Suprapubic skin (tissue), 4 donors: ENCODE data around the gene NOL12. TPM values are rescaled to one million over a fixed set of nuclear protein-coding genes. Genes with fewer than 3 reads are reported as not detected.
"Not testable (repeated sequence)": the region's sequence is repeated elsewhere in the genome, so short reads cannot be mapped to it uniquely, and the experiment has no call there.

Source experiments
- DNase-seq, 2 donors: peaks; one replicate each; pipeline ENCODE4 v3.0.0-alpha.2; 2019; ENCODE audit warnings: low spot score in 2 of 2
- H3K27ac ChIP-seq: fragments of 200-600 bp; sonication (generic); one replicate; pipeline ENCODE4 v1.5.1; 2019
- H3K27me3 ChIP-seq: fragments of 200-600 bp; sonication (generic); one replicate; pipeline ENCODE4 v1.5.1; 2019
- H3K36me3 ChIP-seq: fragments of 200-600 bp; sonication (generic); one replicate; pipeline ENCODE4 v1.5.1; 2019
- H3K4me1 ChIP-seq: fragments of 200-600 bp; sonication (generic); one replicate; pipeline ENCODE4 v1.5.1; 2019
- H3K4me3 ChIP-seq: fragments of 200-600 bp; sonication (generic); one replicate; pipeline ENCODE4 v1.5.1; 2019; ENCODE audit warnings: mild to moderate bottlenecking
- H3K9me3 ChIP-seq: fragments of 200-600 bp; sonication (generic); one replicate; pipeline ENCODE4 v1.5.1; 2019
- EP300 ChIP-seq: sonication (generic); formaldehyde crosslinking; IDR thresholded peaks from one replicate; pipeline ENCODE4 v1.6.1; 2017; ENCODE audit warnings: antibody characterized with exemption
- POLR2A ChIP-seq, 2 donors: fragments of 450-650 bp; IDR thresholded peaks; one replicate each; pipeline ENCODE4 v1.6.1; 2017; ENCODE audit warnings: antibody characterized with exemption in 2 of 2, mild to moderate bottlenecking in 2 of 2, moderate library complexity in 2 of 2
- POLR2AphosphoS5 ChIP-seq, 3 donors: sonication (generic); formaldehyde crosslinking; IDR thresholded peaks; one replicate each; pipeline ENCODE4 v1.6.1; 2017; ENCODE audit warnings: antibody characterized with exemption in 3 of 3
- WGBS: methylation state at CpG from one replicate; pipeline ENCODE4 v1.1.5; 2018; 5-methylcytosine and 5-hydroxymethylcytosine counted together
- total RNA-seq, 4 donors: library from RNA; depleted of rRNA; stranded (reverse); fragments of >200 nt; gene quantifications; one replicate each; pipeline ENCODE4 v1.1.0, GENCODE V29; 2016
- TF ChIP-seq, protein P1 (sequence below), 2 donors: fragments of 200-600 bp in 1 of 2; fragments of 450-650 bp in 1 of 2; sonication (generic) in 1 of 2; IDR thresholded peaks; one replicate each; pipeline ENCODE4 v1.5.1; 2016 to 2019; ENCODE audit warnings: antibody characterized with exemption in 2 of 2, mild to moderate bottlenecking in 1 of 2, moderate library complexity in 1 of 2

The NOL12 gene
- total RNA-seq, 4 donors from 2014 or later, result 29.2 to 49.8 (median 40.7) TPM

DNA sequence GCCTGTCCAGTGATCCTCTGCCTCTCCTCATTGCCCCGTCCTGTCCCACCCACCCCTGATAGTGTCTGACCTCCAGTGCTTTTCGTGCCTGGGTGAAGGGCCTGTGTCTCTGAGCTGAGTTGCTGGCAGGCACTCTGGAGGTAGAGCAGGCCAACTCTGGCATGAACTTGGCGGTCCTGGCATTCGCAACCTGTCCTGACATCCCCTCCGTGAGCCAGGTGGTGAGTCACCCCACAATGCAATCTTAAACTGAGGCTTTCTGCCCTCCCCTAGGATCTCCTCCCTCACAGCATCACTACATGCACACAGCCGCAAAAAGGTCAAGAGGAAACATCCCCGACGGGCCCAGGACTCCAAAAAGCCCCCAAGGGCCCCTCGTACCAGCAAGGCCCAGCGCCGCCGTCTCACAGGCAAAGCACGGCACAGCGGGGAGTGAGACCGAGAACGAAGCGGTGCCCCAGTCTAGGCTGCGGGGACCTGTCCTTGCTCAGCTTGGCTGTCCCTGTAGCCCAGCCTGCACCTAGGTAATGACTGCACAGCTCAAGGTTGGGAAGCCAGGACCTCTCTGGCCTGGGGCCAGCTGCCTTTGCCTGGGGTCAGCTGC lies 4.9 kb downstream of the NOL12 start:
- H3K9me3 ChIP-seq, result no peaks in the 10 kb centered on the region
- H3K4me3 ChIP-seq, result no peak overlapping the region
- WGBS, result 65% methylated on average over 16 of the region's 18 CpGs
- H3K36me3 ChIP-seq, result peaks cover 53% of the 10 kb centered on the region
- TF ChIP-seq, protein P1, sequence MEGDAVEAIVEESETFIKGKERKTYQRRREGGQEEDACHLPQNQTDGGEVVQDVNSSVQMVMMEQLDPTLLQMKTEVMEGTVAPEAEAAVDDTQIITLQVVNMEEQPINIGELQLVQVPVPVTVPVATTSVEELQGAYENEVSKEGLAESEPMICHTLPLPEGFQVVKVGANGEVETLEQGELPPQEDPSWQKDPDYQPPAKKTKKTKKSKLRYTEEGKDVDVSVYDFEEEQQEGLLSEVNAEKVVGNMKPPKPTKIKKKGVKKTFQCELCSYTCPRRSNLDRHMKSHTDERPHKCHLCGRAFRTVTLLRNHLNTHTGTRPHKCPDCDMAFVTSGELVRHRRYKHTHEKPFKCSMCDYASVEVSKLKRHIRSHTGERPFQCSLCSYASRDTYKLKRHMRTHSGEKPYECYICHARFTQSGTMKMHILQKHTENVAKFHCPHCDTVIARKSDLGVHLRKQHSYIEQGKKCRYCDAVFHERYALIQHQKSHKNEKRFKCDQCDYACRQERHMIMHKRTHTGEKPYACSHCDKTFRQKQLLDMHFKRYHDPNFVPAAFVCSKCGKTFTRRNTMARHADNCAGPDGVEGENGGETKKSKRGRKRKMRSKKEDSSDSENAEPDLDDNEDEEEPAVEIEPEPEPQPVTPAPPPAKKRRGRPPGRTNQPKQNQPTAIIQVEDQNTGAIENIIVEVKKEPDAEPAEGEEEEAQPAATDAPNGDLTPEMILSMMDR (IDR thresholded peaks at IDR 0.05), result no peak
- TF ChIP-seq POLR2AphosphoS5 (IDR thresholded peaks at IDR 0.05) (no peak), EP300 (no peak), POLR2A (IDR thresholded peaks at IDR 0.05) (no peak)
- peaks cover 31% of the 10 kb centered on the region for H3K4me1 ChIP-seq
- no peak overlapping the region for H3K27ac ChIP-seq
- no peak for DNase-seq
- no peaks in the 10 kb centered on the region for H3K27me3 ChIP-seq

DNA sequence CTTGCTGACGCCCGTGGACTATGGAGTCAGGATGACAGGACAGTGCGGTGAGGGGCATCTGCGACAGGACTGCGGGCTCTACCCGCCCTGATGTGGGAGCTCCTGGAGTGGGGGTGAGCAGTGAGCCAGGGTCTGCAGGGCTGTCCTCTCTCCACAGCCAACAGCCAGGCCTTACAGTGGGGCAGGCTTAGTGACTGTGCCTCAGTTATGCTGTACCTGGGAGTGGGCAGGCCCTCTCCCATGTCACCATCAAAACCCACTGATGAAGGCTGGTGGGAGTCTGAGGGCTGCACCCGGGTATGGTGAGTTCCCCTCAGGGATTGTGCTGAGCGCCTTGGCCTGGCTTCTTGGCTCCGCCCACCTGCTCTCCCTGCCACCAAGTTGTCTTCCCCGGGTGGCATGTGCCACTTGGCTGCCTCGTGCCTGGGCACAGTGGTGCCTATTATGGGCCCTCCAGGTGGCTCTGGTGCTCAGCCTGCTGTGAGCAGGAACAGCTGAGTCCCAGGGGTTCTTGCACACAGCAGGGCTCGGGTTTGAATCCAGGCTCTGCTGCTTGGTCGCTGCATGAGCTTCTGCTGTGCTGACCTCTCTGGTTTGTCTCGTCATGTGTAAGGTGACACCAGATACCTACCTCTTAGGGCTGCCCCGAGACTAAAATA lies 6.6 kb downstream of the NOL12 start:
- Histone ChIP-seq H3K9me3 (no peaks in the 10 kb centered on the region), H3K27ac (no peak overlapping the region), H3K27me3 (no peaks in the 10 kb centered on the region), H3K36me3 (peaks cover 53% of the 10 kb centered on the region), H3K4me1 (peaks cover 31% of the 10 kb centered on the region), H3K4me3 (no peak overlapping the region)
- TF ChIP-seq, protein P1 (IDR thresholded peaks at IDR 0.05), result no peak
- TF ChIP-seq POLR2A (IDR thresholded peaks at IDR 0.05) (no peak), POLR2AphosphoS5 (IDR thresholded peaks at IDR 0.05) (no peak), EP300 (no peak)
- WGBS, result 92% methylated on average over 12 of the region's 15 CpGs
- DNase-seq, result no peak

DNA sequence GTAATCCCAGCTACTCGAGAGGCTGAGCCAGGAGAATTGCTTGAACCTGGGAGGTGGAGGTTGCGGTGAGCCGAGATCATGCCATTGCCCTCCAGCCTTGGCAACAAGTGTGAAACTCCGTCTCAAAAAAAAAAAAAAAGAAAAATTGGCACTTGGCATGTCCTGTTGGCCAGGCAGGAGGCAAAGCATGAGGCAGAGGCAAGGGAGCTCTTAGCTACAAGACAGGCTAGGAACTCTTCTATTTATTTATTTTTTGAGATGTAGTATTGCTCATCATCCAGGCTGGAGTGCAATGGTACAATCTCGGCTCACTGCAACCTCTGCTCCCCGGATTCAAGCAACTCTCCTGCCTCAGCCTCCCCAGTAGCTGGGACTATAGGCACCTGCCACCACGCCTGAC lies 8.0 kb downstream of the NOL12 start:
- not testable (repeated sequence) for H3K9me3 ChIP-seq, DNase-seq, H3K27me3 ChIP-seq, H3K4me3 ChIP-seq, H3K27ac ChIP-seq
- Histone ChIP-seq H3K36me3 (peaks cover 45% of the 10 kb centered on the region), H3K4me1 (peaks cover 29% of the 10 kb centered on the region)
- WGBS, result 66% methylated on average over 7 of the region's 7 CpGs

DNA sequence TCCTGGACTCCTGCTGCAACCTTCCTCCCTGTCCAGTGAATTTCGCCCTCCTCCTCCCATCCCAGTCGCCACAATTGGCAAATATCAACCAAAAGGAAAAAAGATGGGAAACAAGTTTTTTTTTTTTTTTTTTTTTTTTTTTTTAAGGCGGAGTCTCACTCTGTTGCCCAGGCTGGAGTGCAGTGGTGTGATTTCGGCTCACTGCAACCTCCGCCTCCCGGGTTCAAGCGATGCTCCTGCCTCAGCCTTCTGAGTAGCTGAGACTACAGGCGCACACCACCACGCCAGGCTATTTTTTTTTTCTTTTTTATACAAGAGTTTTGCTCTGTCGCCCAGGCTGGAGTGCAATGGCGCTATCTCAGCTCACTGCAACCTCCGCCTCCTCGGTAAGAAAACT lies 10.1 kb downstream of the NOL12 start:
- H3K27me3 ChIP-seq, H3K9me3 ChIP-seq, H3K27ac ChIP-seq, DNase-seq: not testable (repeated sequence)
- 31% methylated on average over 13 of the region's 13 CpGs for WGBS
- H3K4me3 ChIP-seq, result peak overlapping the region; percentile 39
- H3K4me1 ChIP-seq, result peaks cover 19% of the 10 kb centered on the region
- H3K36me3 ChIP-seq, result peaks cover 33% of the 10 kb centered on the region

DNA sequence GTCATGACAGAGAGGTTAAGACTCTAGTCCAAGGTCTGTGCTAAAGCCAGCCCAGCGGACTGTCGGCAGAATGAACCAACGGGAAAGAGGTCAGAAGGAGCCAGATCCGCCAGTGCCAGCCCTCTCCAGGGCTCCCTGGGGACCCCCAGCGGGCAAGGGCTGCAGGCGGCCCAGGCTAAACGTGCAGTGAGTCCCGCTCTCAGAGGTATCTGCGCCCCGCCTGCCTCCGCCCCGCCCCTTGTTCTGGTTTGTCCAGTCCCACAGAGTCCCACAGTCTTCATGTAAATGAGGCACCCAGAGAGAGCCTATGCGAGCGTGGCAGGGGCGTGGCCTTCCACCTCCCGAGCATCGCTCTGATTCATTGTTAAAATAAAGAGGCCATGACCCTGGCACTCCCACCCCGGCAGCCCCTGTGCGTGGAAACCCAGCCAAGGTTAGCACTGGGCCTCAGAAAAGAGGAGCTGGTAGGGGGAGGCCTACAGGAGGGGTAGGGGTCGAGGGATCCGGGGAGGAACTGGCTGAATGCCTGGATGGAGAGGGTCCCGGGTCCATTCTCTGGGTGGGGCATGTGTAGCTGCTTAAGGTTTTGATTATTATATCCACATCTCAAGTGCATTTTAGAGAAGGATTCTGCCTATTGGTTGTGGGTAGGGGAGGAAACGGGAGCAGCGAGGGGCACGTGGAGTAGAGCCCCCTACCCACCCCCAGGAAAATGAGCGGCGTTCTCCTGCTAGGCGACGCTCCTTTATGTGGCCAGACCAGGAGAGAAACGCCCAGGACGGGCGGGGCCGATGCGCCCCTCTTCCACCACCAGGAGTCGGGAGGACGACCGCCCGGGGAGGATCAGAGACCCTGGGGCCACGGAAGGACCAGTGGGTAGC lies 10.8 kb downstream of the NOL12 start, which contains the start of gene TRIOBP:
TRIOBP (plus strand) TSS at position 392 of the 881 bp plus-strand sequence. CDS start 4,318 bp downstream, outside the sequence.
- peaks cover 27% of the 10 kb centered on the region for H3K36me3 ChIP-seq
- H3K4me1 ChIP-seq, result peaks cover 17% of the 10 kb centered on the region
- peak within 1 kb of the TSS; percentile 39 for H3K4me3 ChIP-seq
- peak; percentile 96 to 97 for DNase-seq
- WGBS, result 36% methylated on average over 23 of the region's 39 CpGs
- H3K27ac ChIP-seq, result no peak within 1 kb of the TSS
- TF ChIP-seq POLR2A (IDR thresholded peaks at IDR 0.05), result no peak
- TF ChIP-seq, protein P1 (IDR thresholded peaks at IDR 0.05), result peak in 1 of 2 donors; percentile 31
- TF ChIP-seq EP300, result no peak
- TF ChIP-seq POLR2AphosphoS5 (IDR thresholded peaks at IDR 0.05), result peak in 1 of 3 donors; percentile 3
- H3K27me3 ChIP-seq, result no peaks in the 10 kb centered on the region
- no peaks in the 10 kb centered on the region for H3K9me3 ChIP-seq

DNA sequence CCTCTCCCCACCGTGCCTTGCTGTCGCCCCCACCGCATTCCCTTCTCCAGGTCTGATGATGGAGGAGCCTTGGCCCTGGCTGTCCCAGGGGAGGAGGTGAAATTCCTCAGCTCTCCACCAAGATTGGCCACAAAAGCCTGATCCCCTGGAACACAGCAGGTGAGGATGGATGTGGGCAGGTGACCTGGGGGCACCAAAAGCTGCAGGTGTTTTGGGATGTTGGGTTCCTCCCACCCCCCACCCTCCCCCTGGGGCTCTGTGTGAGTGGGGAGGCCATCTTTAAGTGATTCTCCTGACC lies 11.3 kb downstream of the NOL12 start:
- Histone ChIP-seq H3K4me1 (peaks cover 17% of the 10 kb centered on the region), H3K36me3 (peaks cover 22% of the 10 kb centered on the region), H3K27ac (no peak overlapping the region), H3K27me3 (no peaks in the 10 kb centered on the region), H3K4me3 (no peak overlapping the region), H3K9me3 (no peaks in the 10 kb centered on the region)
- 33% methylated on average over 2 of the region's 3 CpGs for WGBS
- no peak for DNase-seq
- TF ChIP-seq EP300 (no peak), POLR2AphosphoS5 (IDR thresholded peaks at IDR 0.05) (no peak), POLR2A (IDR thresholded peaks at IDR 0.05) (no peak)
- TF ChIP-seq, protein P1 (IDR thresholded peaks at IDR 0.05), result no peak
